Fibroblast of skin of abdomen (primary cell): Measurements from ENCODE around the gene UGT1A8.

Source experiments
- DNase-seq: peaks from one replicate; pipeline ENCODE4 v3.0.0-alpha.2; 2013

UGT1A8 gene

GRCh38 chr2:233772153-233772552 is 154.7 kb downstream of the UGT1A8 start:
- no peak for DNase-seq

DNA sequence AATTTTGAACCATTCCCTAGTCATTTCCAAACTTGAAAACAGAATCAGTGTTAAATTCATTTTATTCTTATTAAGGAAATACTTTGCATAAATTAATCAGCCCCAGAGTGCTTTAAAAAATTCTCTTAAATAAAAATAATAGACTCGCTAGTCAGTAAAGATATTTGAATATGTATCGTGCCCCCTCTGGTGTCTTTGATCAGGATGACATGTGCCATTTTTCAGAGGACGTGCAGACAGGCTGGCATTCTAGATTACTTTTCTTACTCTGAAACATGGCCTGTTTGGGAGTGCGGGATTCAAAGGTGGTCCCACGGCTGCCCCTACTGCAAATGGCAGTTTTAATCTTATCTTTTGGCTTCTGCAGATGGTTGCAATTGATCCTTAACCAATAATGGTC is 155.2 kb downstream of the UGT1A8 start:
- no peak for DNase-seq

- no peak for DNase-seq
These were observed 156.4 kb downstream of the UGT1A8 start for GRCh38 chr2:233773854-233774253.

- DNase-seq = no peak
These were observed 158.0 kb downstream of the UGT1A8 start for GRCh38 chr2:233775414-233775813.

GRCh38 chr2:233778030-233778429 is 160.6 kb downstream of the UGT1A8 start, which contains the start of gene MROH2A:
Gene MROH2A (plus strand): TSS chr2:233778330. CDS start chr2:233779359, 1,029 bp downstream.
- no peak for DNase-seq

DNA sequence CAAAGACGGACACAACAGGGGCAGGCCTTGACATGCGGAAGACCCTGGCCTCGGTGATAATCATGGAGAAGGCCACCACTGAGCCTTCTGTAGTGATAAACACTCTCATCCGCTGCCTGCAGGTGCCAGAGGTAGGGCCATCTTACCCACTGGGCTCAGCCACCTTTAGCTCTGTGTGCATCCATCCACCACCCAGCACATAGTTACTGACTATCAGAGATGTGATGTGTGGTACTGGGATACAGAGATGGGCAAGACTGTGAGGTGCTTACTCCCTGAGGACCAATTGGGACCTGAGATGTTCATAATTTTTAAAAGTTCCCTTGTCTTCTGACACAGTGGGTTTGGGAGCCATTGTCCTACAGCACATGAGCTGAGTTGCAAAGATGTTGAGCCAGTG is 162.3 kb downstream of the UGT1A8 start:
- no peak for DNase-seq

DNA sequence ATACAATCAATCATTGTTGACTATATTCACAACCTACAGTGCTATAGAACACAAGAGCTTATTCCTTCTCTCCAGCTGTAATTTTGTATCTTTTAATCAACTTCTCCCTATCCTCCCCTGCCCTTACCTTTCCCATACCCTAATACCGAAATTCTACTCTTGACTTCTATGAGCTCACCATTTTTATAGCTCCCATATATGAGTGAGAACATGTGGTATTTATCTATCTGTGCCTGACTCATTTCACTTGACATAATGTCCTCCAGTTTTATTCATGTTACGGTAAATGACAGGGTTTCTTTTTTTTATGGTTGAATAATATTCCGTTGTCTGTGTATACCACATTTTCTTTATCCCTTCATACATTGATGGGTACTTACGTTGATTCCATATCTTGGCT is 163.3 kb downstream of the UGT1A8 start:
- no peak for DNase-seq

- no peak for DNase-seq
These were observed 172.1 kb downstream of the UGT1A8 start for GRCh38 chr2:233789554-233789953.

- DNase-seq = no peak
These were observed 173.9 kb downstream of the UGT1A8 start for GRCh38 chr2:233791151-233791882.

- DNase-seq = no peak
These were observed 174.5 kb downstream of the UGT1A8 start for GRCh38 chr2:233791883-233792329.

- DNase-seq = no peak
These were observed 175.3 kb downstream of the UGT1A8 start for GRCh38 chr2:233792720-233793119.

- DNase-seq = no peak
These were observed 176.2 kb downstream of the UGT1A8 start for GRCh38 chr2:233793465-233794127.

- DNase-seq = no peak
These were observed 176.8 kb downstream of the UGT1A8 start for GRCh38 chr2:233794128-233794658.

DNA sequence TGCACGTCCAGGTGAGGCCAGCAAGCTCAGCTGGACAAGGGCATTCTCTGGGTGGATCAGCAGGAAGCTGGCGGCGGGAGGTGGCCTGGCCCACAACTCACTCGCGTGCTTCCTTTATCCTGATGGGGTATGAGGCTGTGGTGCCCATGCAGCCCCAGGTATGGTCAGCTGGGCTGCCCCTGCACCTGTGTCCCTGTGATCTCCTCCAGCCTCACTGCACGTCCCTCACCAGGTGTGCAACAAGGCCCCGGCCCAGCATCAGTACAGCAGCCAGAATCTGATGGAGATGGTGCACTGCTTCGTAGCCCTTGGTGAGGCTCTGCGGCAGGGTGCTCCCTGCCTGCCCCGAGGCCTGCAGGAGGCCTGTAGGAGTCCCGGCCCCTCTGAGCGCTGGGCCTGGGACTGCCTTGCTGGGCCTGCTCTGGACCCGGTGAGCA is 178.3 kb downstream of the UGT1A8 start:
- DNase-seq = no peak

GRCh38 chr2:233796254-233796653 is 178.8 kb downstream of the UGT1A8 start:
- DNase-seq = no peak

DNA sequence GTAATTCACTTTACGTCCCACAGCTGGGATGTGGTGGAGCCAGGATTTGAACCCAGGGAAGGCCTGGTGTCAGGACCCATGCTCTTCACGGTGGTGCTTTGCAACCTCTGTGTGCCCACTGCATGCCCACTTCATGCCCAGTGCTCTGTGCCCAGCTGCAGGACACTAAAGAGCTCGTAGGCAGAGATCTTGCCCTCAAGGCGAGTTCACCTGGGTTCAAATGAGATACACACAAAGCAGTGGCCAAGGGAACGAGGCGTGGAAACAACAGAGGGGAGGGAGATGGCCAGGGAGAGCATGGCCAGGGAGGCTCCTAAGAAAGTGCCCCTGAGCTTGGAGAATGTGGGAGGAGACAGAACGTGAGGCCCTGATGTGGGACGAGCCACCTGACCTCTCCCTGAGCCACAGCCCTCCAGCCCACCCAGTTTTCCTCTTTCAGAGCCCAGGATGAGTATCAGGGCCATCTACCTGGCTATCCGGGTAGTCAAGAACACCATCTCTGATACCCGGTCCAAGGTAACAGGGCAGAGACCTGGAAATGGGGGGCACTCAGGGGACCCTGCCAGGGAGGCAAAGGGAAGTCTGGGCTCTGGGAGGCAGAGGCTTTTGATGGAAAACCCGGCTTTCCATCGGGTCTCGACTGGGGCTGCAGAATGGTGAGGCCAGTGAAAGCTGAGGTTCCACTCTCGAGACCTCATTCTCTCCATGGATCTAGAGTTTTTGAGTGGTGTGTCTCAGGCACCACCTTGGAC is 181.1 kb downstream of the UGT1A8 start:
- no peak for DNase-seq

DNA sequence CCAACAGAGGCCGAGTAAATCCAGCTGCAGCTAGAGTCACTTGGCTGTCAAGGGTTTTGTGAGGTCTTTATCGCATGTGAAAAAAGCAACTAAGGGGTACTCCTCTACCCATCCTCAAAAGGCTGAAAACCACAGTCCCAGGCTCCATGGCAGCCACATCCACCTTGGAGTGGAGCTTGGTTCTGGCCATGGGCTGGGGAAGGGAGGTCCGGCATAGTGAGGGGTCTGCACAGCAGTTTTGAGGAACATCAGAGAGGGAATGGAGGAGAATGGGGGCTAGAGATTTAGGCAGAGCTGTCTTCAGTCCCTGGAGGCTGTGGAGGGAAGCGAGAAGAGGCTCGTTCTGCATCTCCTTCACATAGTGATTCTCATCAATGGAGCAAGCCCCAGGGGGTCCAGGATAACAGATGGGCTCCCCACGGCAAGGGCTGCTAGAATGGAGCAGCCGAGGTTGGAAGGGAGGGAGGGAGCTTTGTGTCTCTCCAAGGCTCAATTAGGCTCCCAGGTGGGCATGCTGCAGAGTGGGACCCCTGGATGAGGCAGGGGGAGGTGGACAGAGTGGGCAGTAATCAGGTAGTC is 181.7 kb downstream of the UGT1A8 start:
- no peak for DNase-seq

DNA sequence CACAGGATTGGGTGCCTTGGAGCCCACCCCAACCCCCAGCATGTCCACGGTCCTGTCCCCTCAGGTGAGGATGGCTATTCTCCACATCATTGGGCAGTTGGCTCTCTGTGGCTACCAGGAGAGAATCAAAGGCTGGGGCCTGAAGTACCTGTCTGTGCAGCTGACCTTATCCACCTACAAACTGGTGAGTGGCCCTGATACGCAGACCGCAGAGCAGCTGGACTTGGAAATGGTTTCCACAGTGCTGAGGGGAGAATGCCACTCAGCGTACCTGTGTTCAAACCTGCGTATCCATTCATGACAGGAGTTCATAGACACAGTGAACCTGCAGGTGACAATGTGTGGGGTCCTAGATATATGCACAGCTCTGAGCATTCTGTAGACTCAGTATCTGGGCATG is 182.3 kb downstream of the UGT1A8 start:
- no peak for DNase-seq

DNA sequence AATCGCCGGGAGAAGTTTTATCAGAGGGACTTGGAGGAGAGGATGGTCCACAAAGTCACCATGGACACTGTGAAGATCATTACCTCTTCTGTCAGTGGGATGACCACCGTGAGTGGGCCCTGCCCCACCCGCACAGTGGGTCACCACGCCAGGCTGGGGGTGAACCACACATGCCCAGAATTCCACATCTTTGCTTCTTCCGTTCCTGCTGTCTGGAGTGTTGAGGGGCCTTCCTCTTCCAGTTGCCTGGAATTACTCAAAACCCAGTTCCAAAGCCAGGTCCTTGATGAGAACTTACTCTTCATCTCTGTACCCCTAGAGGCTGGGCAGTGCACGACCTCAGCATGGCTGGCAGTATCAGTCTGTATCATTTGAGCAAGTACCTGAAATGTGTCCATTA is 182.8 kb downstream of the UGT1A8 start:
- DNase-seq = no peak

DNA sequence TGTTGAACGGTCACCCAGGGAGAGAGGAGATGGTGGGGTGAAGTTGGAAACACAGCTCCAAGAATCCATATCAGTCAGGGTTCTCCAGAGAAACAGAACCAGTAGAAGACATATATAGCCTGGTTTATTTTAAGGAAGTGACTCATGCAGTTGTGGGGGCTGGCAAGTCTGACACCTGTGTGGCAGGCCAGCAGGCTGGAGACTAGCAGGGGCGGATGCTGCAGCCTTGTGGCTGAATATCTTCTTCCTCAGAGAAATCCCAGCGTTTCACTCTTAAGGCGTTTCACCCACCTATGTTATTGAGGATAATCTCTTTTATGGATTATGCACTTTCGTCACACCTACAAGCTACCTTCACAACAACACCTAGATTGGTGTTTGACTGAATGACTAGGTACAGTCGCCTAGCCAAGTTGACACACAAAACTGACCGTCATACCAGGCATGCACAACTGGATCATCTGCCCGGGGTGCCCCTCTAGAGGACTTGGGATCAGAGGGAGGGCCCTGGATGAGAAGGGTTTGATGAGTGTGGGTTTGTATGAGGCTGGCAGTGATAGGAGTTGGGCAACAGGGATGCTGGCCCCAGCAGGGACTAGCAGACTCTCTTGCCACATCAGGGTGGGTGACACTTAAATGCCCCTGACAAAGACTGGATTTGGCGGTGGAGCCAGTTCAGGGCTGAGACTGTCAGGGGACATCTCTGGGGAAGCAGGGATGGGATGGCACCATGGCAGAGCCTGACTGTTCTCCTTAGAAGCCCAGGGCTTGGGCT is 184.1 kb downstream of the UGT1A8 start:
- DNase-seq = no peak

DNA sequence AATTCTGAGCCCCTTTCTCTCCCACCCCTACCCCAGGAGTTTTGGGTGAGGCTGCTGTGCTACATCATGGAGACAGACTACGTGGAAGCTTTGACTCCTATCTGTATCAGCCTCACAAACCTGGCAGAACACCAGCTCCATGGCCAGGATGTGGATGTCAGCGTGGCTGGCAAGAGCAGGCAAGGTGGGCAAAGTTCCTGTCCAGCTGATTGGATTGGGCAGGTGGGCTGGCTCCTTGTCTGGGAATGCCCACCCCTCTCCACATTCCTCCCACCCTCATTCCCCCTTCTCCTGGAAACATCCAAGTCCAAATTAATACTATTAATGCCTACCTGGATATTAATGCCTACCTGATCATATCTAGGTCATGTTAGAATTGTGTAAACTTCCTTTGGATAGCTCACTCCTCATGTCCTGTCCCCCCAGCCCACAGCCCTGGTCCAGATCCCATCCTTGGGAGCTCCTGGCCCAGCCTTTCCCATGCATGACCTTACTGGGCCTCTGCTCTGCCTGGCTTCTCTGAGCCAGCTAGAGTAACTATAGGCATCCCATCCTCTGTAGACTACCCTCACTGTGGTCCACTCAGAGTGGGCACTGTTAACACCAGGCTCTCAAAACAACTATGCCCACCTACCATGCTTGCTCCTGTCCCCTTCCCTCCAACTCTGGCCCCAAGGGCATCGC is 184.8 kb downstream of the UGT1A8 start:
- DNase-seq = no peak
